ENCODE measurements around the gene RAD9A.

- TF ChIP-seq, protein P1, sequence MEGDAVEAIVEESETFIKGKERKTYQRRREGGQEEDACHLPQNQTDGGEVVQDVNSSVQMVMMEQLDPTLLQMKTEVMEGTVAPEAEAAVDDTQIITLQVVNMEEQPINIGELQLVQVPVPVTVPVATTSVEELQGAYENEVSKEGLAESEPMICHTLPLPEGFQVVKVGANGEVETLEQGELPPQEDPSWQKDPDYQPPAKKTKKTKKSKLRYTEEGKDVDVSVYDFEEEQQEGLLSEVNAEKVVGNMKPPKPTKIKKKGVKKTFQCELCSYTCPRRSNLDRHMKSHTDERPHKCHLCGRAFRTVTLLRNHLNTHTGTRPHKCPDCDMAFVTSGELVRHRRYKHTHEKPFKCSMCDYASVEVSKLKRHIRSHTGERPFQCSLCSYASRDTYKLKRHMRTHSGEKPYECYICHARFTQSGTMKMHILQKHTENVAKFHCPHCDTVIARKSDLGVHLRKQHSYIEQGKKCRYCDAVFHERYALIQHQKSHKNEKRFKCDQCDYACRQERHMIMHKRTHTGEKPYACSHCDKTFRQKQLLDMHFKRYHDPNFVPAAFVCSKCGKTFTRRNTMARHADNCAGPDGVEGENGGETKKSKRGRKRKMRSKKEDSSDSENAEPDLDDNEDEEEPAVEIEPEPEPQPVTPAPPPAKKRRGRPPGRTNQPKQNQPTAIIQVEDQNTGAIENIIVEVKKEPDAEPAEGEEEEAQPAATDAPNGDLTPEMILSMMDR (conservative IDR thresholded peaks at IDR 0.05 in 1 of 2, IDR thresholded peaks at IDR 0.05 in 1 of 2; ENCODE audit: low read depth in 1 of 2, low read length in 2 of 2), result no peak
- no peak for TF ChIP-seq EZH2 (IDR thresholded peaks at IDR 0.05; ENCODE audit: low read length, missing control alignments)
Measured at GRCh38 chr11:67435727-67436458, 44.1 kb downstream of the RAD9A start.

Data from fibroblast of lung (primary cell).